HEK293T (cell line): ENCODE results near the gene DOK1.

ENCODE experiments used
- CTCF ChIA-PET: fragments of 350-600 bp; formaldehyde crosslinking; extraction: SDS; loops from one replicate; lab custom pipeline; 2021; ENCODE audit warnings: antibody characterized with exemption, inconsistent platforms; lab: Yijun Ruan, JAX
- POLR2A ChIA-PET: fragments of 350-600 bp; formaldehyde crosslinking; extraction: SDS; loops from one replicate; lab custom pipeline; 2020; ENCODE audit warnings: antibody characterized with exemption, inconsistent platforms; lab: Yijun Ruan, JAX
- DNase-seq: peaks from one replicate; pipeline ENCODE4 v3.0.0; 2012; ENCODE audit warnings: mixed read lengths; ENCODE audit errors: extremely low spot score
- ARNT ChIP-seq: fragments of 450-650 bp; IDR thresholded peaks from 2 replicates; pipeline ENCODE4 v1.6.1; 2017; ENCODE audit warnings: mild to moderate bottlenecking
- BHLHE40 ChIP-seq: fragments of 450-650 bp; IDR thresholded peaks from 2 replicates; pipeline ENCODE4 v1.6.1; 2016; ENCODE audit warnings: mild to moderate bottlenecking, moderate library complexity, borderline replicate concordance
- CTBP1 ChIP-seq: fragments of 450-650 bp; IDR thresholded peaks from 2 replicates; pipeline ENCODE4 v1.6.1; 2016; ENCODE audit warnings: borderline replicate concordance
- ELF4 ChIP-seq: fragments of 450-650 bp; IDR thresholded peaks from 2 replicates; pipeline ENCODE4 v1.6.1; 2017; ENCODE audit warnings: antibody characterized with exemption
- FOXA1 ChIP-seq: fragments of 450-650 bp; IDR thresholded peaks from 2 replicates; pipeline ENCODE4 v1.6.1; 2016; ENCODE audit warnings: mild to moderate bottlenecking
- FOXK2 ChIP-seq: fragments of 450-650 bp; IDR thresholded peaks from 2 replicates; pipeline ENCODE4 v1.6.1; 2016; ENCODE audit warnings: mild to moderate bottlenecking
- FOXM1 ChIP-seq: fragments of 450-650 bp; IDR thresholded peaks from 2 replicates; pipeline ENCODE4 v1.6.1; 2017; ENCODE audit warnings: mild to moderate bottlenecking, borderline replicate concordance
- HDGF ChIP-seq: fragments of 450-650 bp; IDR thresholded peaks from 2 replicates; pipeline ENCODE4 v1.6.1; 2017; ENCODE audit warnings: antibody characterized with exemption, borderline replicate concordance
- L3MBTL2 ChIP-seq: fragments of 450-650 bp; conservative IDR thresholded peaks from 2 replicates; pipeline ENCODE4 v1.6.1; 2016; ENCODE audit warnings: mild to moderate bottlenecking
- LEF1 ChIP-seq: fragments of 450-650 bp; IDR thresholded peaks from 2 replicates; pipeline ENCODE4 v1.6.1; 2017; ENCODE audit warnings: mild to moderate bottlenecking, borderline replicate concordance
- NFRKB ChIP-seq: fragments of 450-650 bp; IDR thresholded peaks from 2 replicates; pipeline ENCODE4 v1.6.1; 2016; ENCODE audit warnings: mild to moderate bottlenecking, moderate library complexity
- PKNOX1 ChIP-seq: fragments of 450-650 bp; IDR thresholded peaks from 2 replicates; pipeline ENCODE4 v1.6.1; 2016
- SP1 ChIP-seq: fragments of 450-650 bp; IDR thresholded peaks from 2 replicates; pipeline ENCODE4 v1.6.1; 2017
- SUZ12 ChIP-seq: fragments of 450-650 bp; IDR thresholded peaks from 2 replicates; pipeline ENCODE4 v1.6.1; 2016; ENCODE audit warnings: mild to moderate bottlenecking
- TARDBP ChIP-seq: fragments of 450-650 bp; IDR thresholded peaks from 2 replicates; pipeline ENCODE4 v1.6.1; 2016
- ZNF384 ChIP-seq: fragments of 450-650 bp; IDR thresholded peaks from 2 replicates; pipeline ENCODE4 v1.6.1; 2016

The DOK1 gene

GRCh38 chr2:74544634-74545033 lies 9.9 kb upstream of the DOK1 start:
- CTCF ChIA-PET, result interaction anchor here (0.9 kb wide), 1 partner anchor 40 kb away, joined by 4 read pairs; no protein-coding TSS in a partner anchor
- TF ChIP-seq ELF4 (no peak), SP1 (no peak), CTBP1 (no peak), ZNF384 (no peak), SUZ12 (no peak), FOXM1 (no peak), HDGF (no peak), FOXK2 (no peak), FOXA1 (no peak), LEF1 (no peak), PKNOX1 (no peak), NFRKB (no peak), L3MBTL2 (no peak), TARDBP (no peak), ARNT (no peak), BHLHE40 (no peak)
- DNase-seq, result no peak
- POLR2A ChIA-PET, result interaction anchor here (1.4 to 1.7 kb wide), 2 partner anchors 12 to 72 kb away, joined by 3 to 6 read pairs; partner anchors contain the start of gene MRPL53

GRCh38 chr2:74546004-74546403 lies 8.5 kb upstream of the DOK1 start:
- POLR2A ChIA-PET, result interaction anchor here (0.9 to 1.7 kb wide), 4 partner anchors 12 to 73 kb away, joined by 3 to 6 read pairs (median 4); partner anchors contain the start of genes AUP1, HTRA2 and MRPL53
- no peak for DNase-seq
- CTCF ChIA-PET, result no interaction called here
- TF ChIP-seq ARNT, result no peak
- TF ChIP-seq FOXM1, result no peak

GRCh38 chr2:74548285-74548899 lies 6.1 kb upstream of the DOK1 start:
- ChIA-PET CTCF (no interaction called here), POLR2A (interaction anchor here (1.0 to 1.8 kb wide), 4 partner anchors 14 to 76 kb away, joined by 3 to 7 read pairs (median 6); partner anchors contain the start of gene MRPL53)
- TF ChIP-seq LEF1 (0 out of 2 replicates have a peak, but pooled peaks have one; percentile 26), FOXK2 (no peak), ARNT (no peak), L3MBTL2 (peak; percentile 35; the same call in 1 of the 2 replicates), NFRKB (no peak), SP1 (no peak)
- peak; percentile 44 for DNase-seq

GRCh38 chr2:74548900-74549826 lies 5.4 kb upstream of the DOK1 start:
- DNase-seq, result peak; percentile 68
- POLR2A ChIA-PET, result interaction anchor here (1.0 to 1.8 kb wide), 7 partner anchors 15 to 77 kb away, joined by 3 to 7 read pairs (median 4); partner anchors contain the start of genes HTRA2 and MRPL53
- CTCF ChIA-PET, result interaction anchor here (0.9 kb wide), 1 partner anchor 37 kb away, joined by 4 read pairs; no protein-coding TSS in a partner anchor

GRCh38 chr2:74550231-74550630 lies 4.3 kb upstream of the DOK1 start:
- ChIA-PET CTCF (interaction anchor here (0.9 kb wide), 1 partner anchor 36 kb away, joined by 4 read pairs; no protein-coding TSS in a partner anchor), POLR2A (interaction anchor here (0.6 to 2.3 kb wide), 6 partner anchors 16 to 42 kb away, joined by 3 to 5 read pairs (median 3); partner anchors contain the start of gene HTRA2)
- no peak for DNase-seq
- no peak for TF ChIP-seq ELF4
- no peak for TF ChIP-seq ARNT
- no peak for TF ChIP-seq TARDBP
- no peak for TF ChIP-seq CTBP1
- TF ChIP-seq FOXA1, result no peak
- TF ChIP-seq FOXK2, result no peak
- no peak for TF ChIP-seq LEF1
- TF ChIP-seq NFRKB, result no peak
- no peak for TF ChIP-seq SP1
- TF ChIP-seq ZNF384, result no peak
- no peak for TF ChIP-seq BHLHE40

More at GRCh38 chr2:74548900-74549826, 5.4 kb upstream of the DOK1 start:
- TF ChIP-seq FOXK2 (no peak), L3MBTL2 (peak; percentile 94), SP1 (no peak), NFRKB (no peak), PKNOX1 (no peak), ELF4 (no peak), ZNF384 (no peak)

- no peak for DNase-seq
- ChIA-PET CTCF (interaction anchor here (0.6 kb wide), 1 partner anchor 65 kb away, joined by 5 read pairs; no protein-coding TSS in a partner anchor), POLR2A (interaction anchor here (2.3 kb wide), 1 partner anchor 17 kb away, joined by 5 read pairs; no protein-coding TSS in a partner anchor)
- no peak for TF ChIP-seq SUZ12
- TF ChIP-seq LEF1, result no peak
- no peak for TF ChIP-seq SP1
- TF ChIP-seq TARDBP, result no peak
- no peak for TF ChIP-seq FOXA1
- TF ChIP-seq HDGF, result no peak
Measured at GRCh38 chr2:74551530-74551929, 3.0 kb upstream of the DOK1 start.
